Heart left ventricle (tissue), 13 donors: ENCODE measurements around the gene CYB561D1.

ENCODE experiments used
- CTCF ChIP-seq, 12 donors: fragments of 200-600 bp; sonication (generic) in 4 of 12; IDR thresholded peaks; one replicate each; pipeline versions ENCODE4 v1.5.0 to v1.8.0; 2018 to 2022; ENCODE audit warnings: antibody characterized with exemption in 12 of 12, mild to moderate bottlenecking in 5 of 12
- POLR2A ChIP-seq, 2 donors: fragments of 450-650 bp; IDR thresholded peaks; one replicate each; pipeline ENCODE4 v1.6.1; 2017; ENCODE audit warnings: antibody characterized with exemption in 2 of 2, mild to moderate bottlenecking in 2 of 2, moderate library complexity in 2 of 2
- donor health status: ischemic (EF 13 %, LVEDD 7.1; RV severe dilation, severe dysfunction).
- donor health status: DM: no; HTN: yes; CAD: no.
- donor health status: DM: no; HTN: no; CAD: no.
- donor health status: ischemic (EF 25% LVEDD 6.9; RV normal size, moderate dysfunction).
- donor health status: ischemic (EF 25% LVEDD 5.7; RV mildly dilated, moderate dysfunction).
- donor health status: ischemic (EF 35%, LVEDD 5.7; RV mildly dilated, moderate dysfunction).
- donor health status: nonischemic (EF 11% LVEDD 7.7; RV severe dilation, severe dysfunction).
- donor health status: DM: yes; HTN: yes; CAD: no.
- donor health status: PGD.
- donor health status: ischemic (EF 29% LVEDD 5.4; RV normal size, mild dysfunction).
- donor health status: nonischemic (EF 23%, LVEDD 6.1; RV moderate dilation, normal function).

DNA sequence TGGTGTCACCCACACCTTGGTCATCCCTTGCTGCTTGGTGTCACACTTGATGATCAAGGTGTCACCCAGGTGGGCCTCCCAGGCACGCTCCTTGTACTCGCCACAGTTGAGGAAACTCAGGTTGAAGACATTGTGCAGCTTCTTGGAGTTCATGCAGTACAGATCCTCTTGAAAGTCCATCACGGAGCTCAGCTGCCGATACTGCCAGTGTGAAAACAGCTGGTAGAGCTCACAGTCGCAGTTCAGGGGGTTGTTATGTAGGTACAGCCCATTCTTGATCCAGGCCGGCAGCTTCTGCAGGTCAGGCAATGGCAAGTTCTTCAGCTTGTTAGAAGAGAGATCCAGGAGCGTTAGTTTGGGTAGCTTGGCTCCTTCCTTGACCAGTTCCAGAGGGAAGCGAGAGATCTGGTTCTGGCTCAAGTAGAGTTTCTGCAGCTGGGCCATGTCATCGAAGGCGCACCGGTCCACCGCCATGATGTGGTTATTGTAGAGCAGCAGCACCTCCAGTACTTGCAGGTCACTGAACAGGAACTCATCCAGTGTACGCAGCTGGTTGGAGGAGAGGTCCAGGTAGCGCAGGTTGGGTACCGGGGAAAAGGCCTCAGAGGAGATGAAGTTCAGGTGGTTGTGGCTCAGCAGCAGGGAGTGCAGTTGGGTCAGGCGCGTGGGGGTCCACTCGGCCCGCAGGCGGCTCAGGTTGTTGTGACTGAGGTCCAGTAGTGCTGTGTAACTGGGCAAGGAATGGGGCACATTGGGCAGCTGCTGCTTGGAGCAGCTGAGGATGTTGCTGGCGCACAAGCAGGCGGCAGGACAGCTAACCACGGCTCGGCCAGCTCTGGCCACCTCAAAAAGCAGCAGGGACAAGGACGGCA is 14.3 kb downstream of the CYB561D1 start:
- TF ChIP-seq CTCF (IDR thresholded peaks at IDR 0.05): no peak
- no peak for TF ChIP-seq POLR2A (IDR thresholded peaks at IDR 0.05)
